GM12801 (cell line): ENCODE results near the gene NKIRAS2.

ENCODE experiments used
- CTCF ChIP-seq: IDR thresholded peaks from one replicate; pipeline ENCODE4 v1.5.1; 2011; ENCODE audit warnings: control low read depth; ENCODE audit not compliant: insufficient read length; ENCODE audit errors: extremely low read depth

Gene NKIRAS2

GRCh38 chr17:42038221-42038973, 18.5 kb downstream of the NKIRAS2 start:
- TF ChIP-seq CTCF: no peak

- no peak for TF ChIP-seq CTCF
Observed at GRCh38 chr17:42039794-42040763, 20.2 kb downstream of the NKIRAS2 start.

GRCh38 chr17:42040818-42041217, 20.9 kb downstream of the NKIRAS2 start:
- TF ChIP-seq CTCF: no peak

- no peak for TF ChIP-seq CTCF
Observed at GRCh38 chr17:42041619-42042018, 21.7 kb downstream of the NKIRAS2 start.

GRCh38 chr17:42042598-42043319, 22.9 kb downstream of the NKIRAS2 start:
- no peak for TF ChIP-seq CTCF

- TF ChIP-seq CTCF: no peak
Observed at GRCh38 chr17:42045719-42046118, 25.8 kb downstream of the NKIRAS2 start.

- no peak for TF ChIP-seq CTCF
Observed at GRCh38 chr17:42047343-42047742, 27.5 kb downstream of the NKIRAS2 start.
